ENCODE results near the gene PGM2L1. TPM values are rescaled to one million over a fixed set of nuclear protein-coding genes. Genes with fewer than 3 reads are reported as not detected.
A peak's percentile ranks its signal among the peaks of the same experiment; 100 is the strongest.

Gene PGM2L1
- total and polyA plus RNA-seq, 2 of the 4 experiments (the other 2 are of a cell fraction) = 0.72 to 1.8 TPM

DNA sequence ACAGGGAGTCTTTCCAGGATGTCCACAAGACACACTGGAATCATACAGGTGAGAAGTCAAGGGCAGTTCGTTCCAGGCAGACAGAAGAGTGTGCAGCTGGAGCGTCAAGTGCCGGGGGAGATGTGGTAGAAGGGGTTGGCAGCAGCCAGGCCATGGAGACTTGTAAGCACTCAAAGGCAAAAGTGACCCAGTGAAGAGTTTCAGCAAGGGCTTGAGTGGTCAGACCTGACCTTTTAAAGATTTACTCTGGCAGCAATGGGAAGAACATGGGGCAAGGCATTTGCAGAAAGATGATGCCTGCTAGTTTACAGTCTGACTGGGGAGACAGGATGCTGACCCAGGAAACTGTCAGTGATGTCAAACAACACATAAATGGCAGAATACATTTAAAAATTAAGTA lies 115.8 kb downstream of the PGM2L1 start:
- dilution Hi-C loops (cut with HindIII; ENCODE audit: low sequenced_read_pairs, unreplicated experiment) = no loop called here
- WGBS, 2 experiments (ENCODE audit: extremely low coverage in 2 of 2, insufficient read length in 1 of 2) = 60% methylated on average over 3 of the region's 3 CpGs; no CpG with 5 or more reads in 1 of the 2 experiments
- Histone ChIP-seq H3K9ac (ENCODE audit: low read depth, low read length) (no peak overlapping the region), H2BK15ac (ENCODE audit: low read depth, low read length) (peak overlapping the region; percentile 61; the same call in 2 of the 3 replicates), H2AFZ (replicated peaks; ENCODE audit: low read length, poor library complexity) (no peak overlapping the region), H2BK120ac (ENCODE audit: low read depth, low read length) (peak overlapping the region; percentile 60), H4K91ac (ENCODE audit: insufficient read depth, low read depth, low read length) (peak overlapping the region; percentile 35; the same call in 1 of the 2 replicates), H4K5ac (ENCODE audit: low read depth, low read length) (peak overlapping the region; percentile 65; the same call in 1 of the 2 replicates), H3K27ac (ENCODE audit: insufficient read depth, low read length) (peak overlapping the region; percentile 45), H3K4me1 (ENCODE audit: control insufficient read depth, insufficient read depth, low read length) (peaks cover 41% of the 10 kb centered on the region), H2BK20ac (ENCODE audit: low read depth, low read length) (peak overlapping the region; percentile 45; the same call in 1 of the 2 replicates), H3K27me3 (ENCODE audit: control insufficient read depth, insufficient read depth, low read length) (no peaks in the 10 kb centered on the region), H3K14ac (replicated peaks; ENCODE audit: low read depth, low read length) (peak overlapping the region; percentile 74; the same call in 1 of the 2 replicates), H3K36me3 (ENCODE audit: control insufficient read depth, insufficient read depth, low read length) (peaks cover 6% of the 10 kb centered on the region), H2BK5ac (ENCODE audit: low read depth, low read length, poor library complexity, severe bottlenecking) (peak overlapping the region; percentile 78), H3K9me3 (ENCODE audit: control insufficient read depth, insufficient read depth, low read length) (no peaks in the 10 kb centered on the region), H2AK9ac (replicated peaks; ENCODE audit: low read depth, low read length, poor library complexity) (no peak overlapping the region), H3K79me1 (ENCODE audit: low read depth in 1 of 2, low read length in 2 of 2) (0 out of 4 replicates have a peak, but pooled peaks cover 0 to 4% of the 10 kb centered on the region in 2 experiments), H3K9me1 (ENCODE audit: insufficient read depth, low read length) (peaks cover 38% of the 10 kb centered on the region), H3K18ac (ENCODE audit: low read depth, low read length) (peak overlapping the region; percentile 85; the same call in 1 of the 2 replicates), H2AK5ac (ENCODE audit: low read depth, low read length) (peak overlapping the region; percentile 12), H3K23ac (ENCODE audit: low read depth, low read length) (peak overlapping the region; percentile 22; the same call in 1 of the 2 replicates), H3K4ac (ENCODE audit: low read depth, low read length) (peak overlapping the region; percentile 24; the same call in 1 of the 2 replicates), H4K8ac (ENCODE audit: low read depth in 2 of 2, low read length in 2 of 2) (peak overlapping the region; percentile 15 to 63; a peak in 2 of 4 replicates), H3K4me2 (ENCODE audit: low read depth, low read length) (no peak overlapping the region), H3K4me3 (ENCODE audit: insufficient read depth, low read depth, low read length) (no peak overlapping the region), H3K56ac (ENCODE audit: extremely low read depth, insufficient read depth, low read length) (no peak overlapping the region), H4K20me1 (ENCODE audit: insufficient read depth, low read length) (no peaks in the 10 kb centered on the region)
- in situ Hi-C loops (cut with MboI; ENCODE audit: low sequenced_read_pairs) = no loop called here
- ATAC-seq (ENCODE audit: low read depth) = no peak
- TF ChIP-seq MXI1 (IDR thresholded peaks at IDR 0.05; ENCODE audit: borderline replicate concordance, low read depth, low read length) (no peak), BHLHE40 (IDR thresholded peaks at IDR 0.05; ENCODE audit: low read depth, low read length) (no peak), CHD1 (IDR thresholded peaks at IDR 0.05; ENCODE audit: low read depth, low read length) (no peak), RAD21 (IDR thresholded peaks at IDR 0.05; ENCODE audit: low read length) (no peak), FOS (IDR thresholded peaks at IDR 0.05; ENCODE audit: low read depth, low read length) (no peak), CEBPB (IDR thresholded peaks at IDR 0.05; ENCODE audit: low read depth, low read length) (no peak), USF2 (IDR thresholded peaks at IDR 0.05; ENCODE audit: low read depth, low read length) (no peak), RFX5 (IDR thresholded peaks at IDR 0.05; ENCODE audit: low read depth, low read length) (no peak), MAFK (IDR thresholded peaks at IDR 0.05; ENCODE audit: low read depth, low read length) (no peak), SMC3 (IDR thresholded peaks at IDR 0.05; ENCODE audit: low read depth, low read length) (no peak), MAZ (IDR thresholded peaks at IDR 0.05; ENCODE audit: borderline replicate concordance, low read depth, low read length) (no peak), POLR2A (IDR thresholded peaks at IDR 0.05; ENCODE audit: low read depth, low read length) (no peak), ELK1 (IDR thresholded peaks at IDR 0.05; ENCODE audit: borderline replicate concordance, low read depth, low read length) (no peak), NFE2L2 (IDR thresholded peaks at IDR 0.05; ENCODE audit: low read depth, low read length) (no peak), RCOR1 (IDR thresholded peaks at IDR 0.05; ENCODE audit: insufficient replicate concordance, low read length) (no peak), CTCF (conservative IDR thresholded peaks at IDR 0.05; ENCODE audit: low read depth, low read length) (no peak)
- no peak for DNase-seq
- no TSS peak for BruUV-seq (replicated peaks)
- ChIA-PET CTCF (no interaction called here), POLR2A (ENCODE audit: unreplicated experiment) (no interaction called here)
- intact Hi-C loops (cut with micrococcal nuclease) = no loop called here
